Measurements from ENCODE around the gene TIMP4. TPM values are rescaled to one million over a fixed set of nuclear protein-coding genes. Genes with fewer than 3 reads are reported as not detected.

The TIMP4 gene
- total RNA-seq, 1 experiment from 2014 or later, result 40.3 TPM

DNA sequence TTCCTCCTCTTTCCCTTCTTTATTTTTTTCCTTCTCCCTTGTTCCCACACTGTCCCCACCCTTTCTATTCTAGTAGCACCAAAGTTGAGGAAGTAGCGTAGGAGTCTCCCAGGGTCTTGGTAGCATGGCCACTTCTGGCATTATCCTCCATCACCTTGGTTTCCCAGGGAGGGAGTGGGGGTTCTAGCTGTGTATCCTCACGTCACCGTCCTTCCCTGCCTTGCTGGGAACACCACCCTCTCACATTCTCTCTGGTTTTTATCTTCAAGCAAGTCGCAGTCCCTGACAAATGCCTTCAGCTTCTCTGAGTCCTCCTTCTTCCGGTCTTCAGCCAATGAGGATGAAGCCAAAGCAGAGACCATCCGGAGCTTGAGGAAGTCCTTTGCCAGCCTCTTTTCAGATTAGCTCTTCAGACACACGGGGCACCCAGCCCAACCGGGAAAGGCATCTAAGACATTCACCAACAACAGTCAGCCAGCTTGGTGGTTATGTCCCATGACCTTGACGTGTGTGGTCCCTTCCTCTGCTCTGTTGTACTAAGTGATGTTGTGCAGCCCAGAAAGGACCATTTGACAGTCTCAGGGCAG lies 31.6 kb upstream of the TIMP4 start:
- Histone ChIP-seq H3K4me3 (ENCODE audit: insufficient read depth, low read depth, low read length) (no peak overlapping the region), H3K27me3 (ENCODE audit: control insufficient read depth, insufficient read depth, low read length) (no peaks in the 10 kb centered on the region), H3K36me3 (replicated peaks; ENCODE audit: control insufficient read depth, insufficient read depth, low read length) (no peaks in the 10 kb centered on the region)
- no peak for DNase-seq

- no peak overlapping the region for H3K4me3 ChIP-seq (ENCODE audit: insufficient read depth, low read depth, low read length)
- H3K27me3 ChIP-seq (ENCODE audit: control insufficient read depth, insufficient read depth, low read length), result no peaks in the 10 kb centered on the region
- no peak for DNase-seq
- no peaks in the 10 kb centered on the region for H3K36me3 ChIP-seq (replicated peaks; ENCODE audit: control insufficient read depth, insufficient read depth, low read length)
Measured at GRCh38 chr3:12188681-12189287, 30.1 kb upstream of the TIMP4 start.

GRCh38 chr3:12188328-12188648 lies 29.6 kb upstream of the TIMP4 start:
- Histone ChIP-seq H3K27me3 (ENCODE audit: control insufficient read depth, insufficient read depth, low read length) (no peaks in the 10 kb centered on the region), H3K36me3 (replicated peaks; ENCODE audit: control insufficient read depth, insufficient read depth, low read length) (no peaks in the 10 kb centered on the region), H3K4me3 (ENCODE audit: insufficient read depth, low read depth, low read length) (no peak overlapping the region)
- DNase-seq, result no peak

- H3K36me3 ChIP-seq (replicated peaks; ENCODE audit: control insufficient read depth, insufficient read depth, low read length), result no peaks in the 10 kb centered on the region
Measured at GRCh38 chr3:12187448-12188327, 29.0 kb upstream of the TIMP4 start.

DNA sequence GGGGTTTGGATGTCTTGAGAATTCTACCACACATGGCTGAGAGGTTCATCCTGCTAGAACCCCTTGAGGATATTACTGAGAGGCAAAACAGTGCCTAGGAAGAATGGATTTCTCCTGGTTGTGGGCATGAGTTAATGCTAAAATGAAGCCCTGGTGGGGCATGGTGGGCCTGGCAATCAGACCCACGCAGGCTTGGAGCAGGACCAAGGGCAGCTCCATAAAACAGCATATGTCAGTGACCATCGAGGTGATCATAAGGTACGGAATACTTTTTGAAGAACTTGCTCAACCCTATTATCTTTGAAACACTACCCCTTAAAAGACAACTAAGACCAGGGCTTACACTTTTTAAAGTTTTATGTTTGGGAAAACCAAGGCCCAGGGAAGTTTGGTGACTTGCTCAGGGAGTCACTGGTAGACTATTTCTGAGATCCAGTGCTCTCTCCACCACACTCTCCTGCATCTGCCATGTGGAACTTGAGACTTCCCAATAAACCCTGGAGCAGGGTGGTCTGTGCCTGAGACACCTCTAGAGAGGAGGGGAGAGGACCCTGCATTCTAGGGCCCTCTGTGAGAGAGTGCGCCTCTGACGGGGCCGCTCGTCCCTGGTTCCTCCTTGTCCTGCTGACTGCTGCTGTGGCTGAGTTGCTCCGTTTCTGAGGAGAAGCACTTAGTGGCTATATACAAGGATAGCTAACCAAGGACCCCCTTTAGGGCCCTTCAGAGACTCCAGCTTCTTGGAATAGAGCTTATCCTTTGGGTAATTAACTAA lies 28.0 kb upstream of the TIMP4 start:
- DNase-seq, result no peak
- Histone ChIP-seq H3K27me3 (ENCODE audit: control insufficient read depth, insufficient read depth, low read length) (no peaks in the 10 kb centered on the region), H3K36me3 (replicated peaks; ENCODE audit: control insufficient read depth, insufficient read depth, low read length) (no peaks in the 10 kb centered on the region), H3K4me3 (ENCODE audit: insufficient read depth, low read depth, low read length) (no peak overlapping the region)

More at GRCh38 chr3:12187448-12188327, 29.0 kb upstream of the TIMP4 start:
- no peaks in the 10 kb centered on the region for H3K27me3 ChIP-seq (ENCODE audit: control insufficient read depth, insufficient read depth, low read length)
- no peak for DNase-seq
- H3K4me3 ChIP-seq (ENCODE audit: insufficient read depth, low read depth, low read length), result no peak overlapping the region

GRCh38 chr3:12186046-12186445 lies 27.3 kb upstream of the TIMP4 start:
- H3K36me3 ChIP-seq (replicated peaks; ENCODE audit: control insufficient read depth, insufficient read depth, low read length), result no peaks in the 10 kb centered on the region
- H3K27me3 ChIP-seq (ENCODE audit: control insufficient read depth, insufficient read depth, low read length), result no peaks in the 10 kb centered on the region
- H3K4me3 ChIP-seq (ENCODE audit: insufficient read depth, low read depth, low read length), result no peak overlapping the region
- no peak for DNase-seq

- Histone ChIP-seq H3K36me3 (replicated peaks; ENCODE audit: control insufficient read depth, insufficient read depth, low read length) (no peaks in the 10 kb centered on the region), H3K27me3 (ENCODE audit: control insufficient read depth, insufficient read depth, low read length) (no peaks in the 10 kb centered on the region), H3K4me3 (ENCODE audit: insufficient read depth, low read depth, low read length) (no peak overlapping the region)
- no peak for DNase-seq
Measured at GRCh38 chr3:12185172-12185710, 26.5 kb upstream of the TIMP4 start.

DNA sequence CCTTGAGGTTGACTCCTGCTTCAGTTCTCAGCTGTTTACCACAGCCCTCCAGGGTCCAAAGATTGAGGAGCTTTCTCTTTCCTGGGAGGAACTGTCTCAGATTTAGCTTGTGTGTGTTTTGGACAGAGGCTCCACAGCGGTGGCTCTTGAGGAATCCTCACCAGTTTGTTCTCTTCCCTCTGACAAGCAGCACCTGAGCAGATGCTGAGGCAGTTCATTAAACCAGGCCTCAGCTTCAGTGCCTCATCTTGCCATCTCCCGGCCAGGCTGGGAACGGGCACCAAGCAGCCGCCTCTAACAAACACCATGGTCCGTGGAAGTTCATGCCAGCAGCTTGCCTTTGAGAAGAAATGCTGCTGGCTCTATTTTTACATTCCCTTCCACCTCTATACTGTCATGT lies 25.8 kb upstream of the TIMP4 start:
- H3K4me3 ChIP-seq (ENCODE audit: insufficient read depth, low read depth, low read length), result no peak overlapping the region
- H3K36me3 ChIP-seq (replicated peaks; ENCODE audit: control insufficient read depth, insufficient read depth, low read length), result no peaks in the 10 kb centered on the region
- no peaks in the 10 kb centered on the region for H3K27me3 ChIP-seq (ENCODE audit: control insufficient read depth, insufficient read depth, low read length)
- DNase-seq, result no peak

DNA sequence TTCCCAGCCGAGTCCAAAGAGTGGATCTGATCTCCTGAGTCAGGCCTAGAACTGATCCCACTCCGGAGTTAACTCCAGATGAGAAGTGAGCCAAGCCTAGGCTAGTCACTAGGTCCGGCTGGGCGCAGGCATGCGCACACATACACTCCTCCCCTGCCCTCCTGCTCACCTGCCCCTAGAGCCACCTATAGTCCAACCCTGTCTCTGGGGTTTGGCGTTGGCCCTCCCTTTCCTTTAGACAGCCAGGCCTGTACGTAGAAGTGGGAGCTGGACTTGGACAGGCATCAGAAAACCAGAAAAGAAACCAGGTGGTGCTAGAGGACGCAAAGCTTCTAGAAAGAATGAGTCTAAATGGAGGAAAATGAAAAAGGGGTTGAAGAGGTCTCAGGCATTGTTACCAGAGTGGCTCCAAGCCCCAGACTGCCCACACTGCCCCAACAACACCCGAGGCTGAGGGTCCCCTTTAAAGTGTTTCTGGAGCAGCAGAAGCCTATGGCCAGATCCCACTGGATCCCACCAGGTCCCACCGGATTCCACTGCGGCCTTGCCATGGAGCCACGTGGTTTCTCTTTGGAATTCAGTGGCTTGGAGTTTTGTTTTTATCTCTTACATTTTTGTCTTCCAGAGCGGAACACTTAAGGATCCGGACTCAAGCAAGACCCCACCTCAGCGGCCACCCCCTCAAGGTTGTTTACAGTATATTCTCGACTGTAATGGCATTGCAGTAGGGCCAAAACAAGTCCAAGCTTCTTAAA lies 24.2 kb upstream of the TIMP4 start:
- no peaks in the 10 kb centered on the region for H3K27me3 ChIP-seq (ENCODE audit: control insufficient read depth, insufficient read depth, low read length)
- DNase-seq, result no peak
- H3K4me3 ChIP-seq (ENCODE audit: insufficient read depth, low read depth, low read length), result no peak overlapping the region
- no peaks in the 10 kb centered on the region for H3K36me3 ChIP-seq (replicated peaks; ENCODE audit: control insufficient read depth, insufficient read depth, low read length)

- DNase-seq, result no peak
- Histone ChIP-seq H3K4me3 (ENCODE audit: insufficient read depth, low read depth, low read length) (no peak overlapping the region), H3K27me3 (ENCODE audit: control insufficient read depth, insufficient read depth, low read length) (no peaks in the 10 kb centered on the region), H3K36me3 (replicated peaks; ENCODE audit: control insufficient read depth, insufficient read depth, low read length) (no peaks in the 10 kb centered on the region)
Measured at GRCh38 chr3:12181806-12182205, 23.1 kb upstream of the TIMP4 start.

GRCh38 chr3:12181301-12181700 lies 22.6 kb upstream of the TIMP4 start:
- DNase-seq, result no peak
- Histone ChIP-seq H3K36me3 (replicated peaks; ENCODE audit: control insufficient read depth, insufficient read depth, low read length) (no peaks in the 10 kb centered on the region), H3K4me3 (ENCODE audit: insufficient read depth, low read depth, low read length) (no peak overlapping the region), H3K27me3 (ENCODE audit: control insufficient read depth, insufficient read depth, low read length) (no peaks in the 10 kb centered on the region)

DNA sequence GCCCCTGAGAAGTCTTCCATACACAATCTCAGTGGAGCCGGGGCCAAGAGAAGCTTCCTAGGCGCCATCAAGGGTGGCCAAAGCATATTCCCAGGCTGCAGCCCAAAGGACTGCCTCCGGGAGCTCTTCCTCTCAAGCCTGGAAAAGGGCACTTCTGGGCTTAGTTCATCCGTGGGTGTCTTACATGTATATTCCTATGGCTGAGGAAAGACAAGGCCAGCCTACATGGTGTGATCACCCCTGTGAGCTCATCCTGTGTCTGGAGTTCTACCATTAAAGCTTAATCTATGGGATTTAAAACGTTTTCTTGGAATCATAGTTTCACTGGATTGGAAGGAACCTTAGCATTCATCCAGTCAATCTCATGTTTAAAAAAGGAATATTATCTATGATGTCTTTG lies 21.9 kb upstream of the TIMP4 start:
- H3K36me3 ChIP-seq (replicated peaks; ENCODE audit: control insufficient read depth, insufficient read depth, low read length), result no peaks in the 10 kb centered on the region
- H3K4me3 ChIP-seq (ENCODE audit: insufficient read depth, low read depth, low read length), result no peak overlapping the region
- DNase-seq, result no peak
- no peaks in the 10 kb centered on the region for H3K27me3 ChIP-seq (ENCODE audit: control insufficient read depth, insufficient read depth, low read length)

DNA sequence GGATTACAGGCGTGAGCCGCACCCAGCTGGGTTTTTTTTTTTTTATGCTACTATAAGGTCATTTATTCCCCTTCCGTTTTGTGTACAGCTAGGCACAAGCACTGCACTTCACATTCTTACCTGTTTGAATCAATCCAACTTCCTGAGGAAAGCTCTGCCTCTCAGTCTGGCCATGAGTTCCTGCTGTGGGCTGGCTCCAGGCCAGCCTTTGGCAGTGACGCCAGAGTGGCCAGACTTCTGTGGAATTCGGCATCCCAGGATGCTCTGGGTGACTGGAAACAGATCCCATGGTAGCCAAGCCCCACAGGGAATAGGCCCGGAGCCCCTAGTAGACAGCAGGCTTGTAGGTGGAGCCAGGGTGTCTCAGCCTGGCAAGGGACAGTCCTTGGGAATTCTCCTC lies 21.5 kb upstream of the TIMP4 start:
- H3K27me3 ChIP-seq (ENCODE audit: control insufficient read depth, insufficient read depth, low read length), result no peaks in the 10 kb centered on the region
- no peak for DNase-seq
- H3K36me3 ChIP-seq (replicated peaks; ENCODE audit: control insufficient read depth, insufficient read depth, low read length), result no peaks in the 10 kb centered on the region
- H3K4me3 ChIP-seq (ENCODE audit: insufficient read depth, low read depth, low read length), result no peak overlapping the region

- DNase-seq, result no peak
- Histone ChIP-seq H3K4me3 (ENCODE audit: insufficient read depth, low read depth, low read length) (no peak overlapping the region), H3K36me3 (replicated peaks; ENCODE audit: control insufficient read depth, insufficient read depth, low read length) (no peaks in the 10 kb centered on the region), H3K27me3 (ENCODE audit: control insufficient read depth, insufficient read depth, low read length) (no peaks in the 10 kb centered on the region)
Measured at GRCh38 chr3:12179441-12179840, 20.7 kb upstream of the TIMP4 start.

Data from H7 (cell line).